Chondrocyte (in vitro differentiated cells): ENCODE data around the gene TSR3. TPM values are rescaled to one million over a fixed set of nuclear protein-coding genes. Genes with fewer than 3 reads are reported as not detected.

Source experiments
- DNase-seq: peaks from one replicate; pipeline ENCODE4 v3.0.0; 2021; ENCODE audit warnings: mixed read lengths, low spot score
- H3K27ac Mint-ChIP-seq: one replicate; pipeline ENCODE4 v1.8.0; 2021; ENCODE audit warnings: mild to moderate bottlenecking, moderate library complexity, mixed read lengths; ENCODE audit not compliant: unreplicated experiment
- H3K27me3 Mint-ChIP-seq: 2 replicates; pipeline ENCODE4 v1.8.0; 2021; ENCODE audit warnings: low read depth, mixed read lengths
- H3K36me3 Mint-ChIP-seq: 2 replicates; pipeline ENCODE4 v1.8.0; 2021; ENCODE audit warnings: low read depth, mixed read lengths
- H3K4me1 Mint-ChIP-seq: 2 replicates; pipeline ENCODE4 v1.8.0; 2021; ENCODE audit warnings: low read depth, mild to moderate bottlenecking, mixed read lengths
- H3K4me3 Mint-ChIP-seq: one replicate; pipeline ENCODE4 v1.8.0; 2021; ENCODE audit warnings: mild to moderate bottlenecking, moderate library complexity, mixed read lengths; ENCODE audit not compliant: unreplicated experiment
- H3K9me3 Mint-ChIP-seq: 2 replicates; pipeline ENCODE4 v1.8.0; 2021; ENCODE audit warnings: low read depth, mixed read lengths
- total RNA-seq: library from RNA; stranded (reverse); gene quantifications from 3 replicates; pipeline ENCODE4 v1.2.1, GENCODE V29; 2021
- TF ChIP-seq, protein P1 (sequence below): fragments of 200-600 bp; sonication (generic); IDR thresholded peaks from 2 replicates; pipeline ENCODE4 v1.5.0; 2021; ENCODE audit warnings: antibody characterized with exemption, mild to moderate bottlenecking, moderate library complexity

Gene TSR3
- total RNA-seq, 1 donor from 2014 or later: 56.0 TPM

DNA sequence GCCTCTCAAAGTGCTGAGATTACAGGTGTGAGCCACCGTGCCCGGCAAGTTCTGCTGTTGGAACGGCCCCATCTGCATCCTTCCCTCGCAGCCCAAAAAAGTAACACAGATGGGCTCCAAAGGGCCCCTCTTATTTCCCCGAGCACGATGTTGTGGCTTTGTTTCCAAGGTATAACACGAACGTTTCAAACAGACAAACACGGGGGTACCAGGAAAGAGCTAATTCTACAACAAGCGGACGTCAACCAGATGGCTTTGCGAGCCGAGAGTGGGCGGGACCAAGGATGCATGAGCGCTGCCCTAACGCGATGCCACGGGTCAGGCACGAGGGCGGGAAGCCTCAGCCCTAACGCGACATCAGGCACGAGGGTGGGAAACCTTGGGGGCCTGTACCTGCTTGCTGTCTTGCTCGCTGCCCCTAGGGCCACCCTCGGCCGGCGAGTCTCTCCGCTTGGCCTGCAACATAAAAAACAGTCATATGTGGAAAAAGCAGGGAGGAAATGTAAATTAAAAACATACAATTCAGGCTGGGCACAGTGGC, 38.6 kb upstream of the TSR3 start:
- DNase-seq: no peak
- TF ChIP-seq, protein P1, sequence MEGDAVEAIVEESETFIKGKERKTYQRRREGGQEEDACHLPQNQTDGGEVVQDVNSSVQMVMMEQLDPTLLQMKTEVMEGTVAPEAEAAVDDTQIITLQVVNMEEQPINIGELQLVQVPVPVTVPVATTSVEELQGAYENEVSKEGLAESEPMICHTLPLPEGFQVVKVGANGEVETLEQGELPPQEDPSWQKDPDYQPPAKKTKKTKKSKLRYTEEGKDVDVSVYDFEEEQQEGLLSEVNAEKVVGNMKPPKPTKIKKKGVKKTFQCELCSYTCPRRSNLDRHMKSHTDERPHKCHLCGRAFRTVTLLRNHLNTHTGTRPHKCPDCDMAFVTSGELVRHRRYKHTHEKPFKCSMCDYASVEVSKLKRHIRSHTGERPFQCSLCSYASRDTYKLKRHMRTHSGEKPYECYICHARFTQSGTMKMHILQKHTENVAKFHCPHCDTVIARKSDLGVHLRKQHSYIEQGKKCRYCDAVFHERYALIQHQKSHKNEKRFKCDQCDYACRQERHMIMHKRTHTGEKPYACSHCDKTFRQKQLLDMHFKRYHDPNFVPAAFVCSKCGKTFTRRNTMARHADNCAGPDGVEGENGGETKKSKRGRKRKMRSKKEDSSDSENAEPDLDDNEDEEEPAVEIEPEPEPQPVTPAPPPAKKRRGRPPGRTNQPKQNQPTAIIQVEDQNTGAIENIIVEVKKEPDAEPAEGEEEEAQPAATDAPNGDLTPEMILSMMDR: no peak
- H3K4me1 Mint-ChIP-seq: no peaks in the 10 kb centered on the region
- no peak overlapping the region for H3K27ac Mint-ChIP-seq
- H3K4me3 Mint-ChIP-seq: no peak overlapping the region
- no peaks in the 10 kb centered on the region for H3K9me3 Mint-ChIP-seq
- peaks cover 5% of the 10 kb centered on the region for H3K36me3 Mint-ChIP-seq
- no peaks in the 10 kb centered on the region for H3K27me3 Mint-ChIP-seq

DNA sequence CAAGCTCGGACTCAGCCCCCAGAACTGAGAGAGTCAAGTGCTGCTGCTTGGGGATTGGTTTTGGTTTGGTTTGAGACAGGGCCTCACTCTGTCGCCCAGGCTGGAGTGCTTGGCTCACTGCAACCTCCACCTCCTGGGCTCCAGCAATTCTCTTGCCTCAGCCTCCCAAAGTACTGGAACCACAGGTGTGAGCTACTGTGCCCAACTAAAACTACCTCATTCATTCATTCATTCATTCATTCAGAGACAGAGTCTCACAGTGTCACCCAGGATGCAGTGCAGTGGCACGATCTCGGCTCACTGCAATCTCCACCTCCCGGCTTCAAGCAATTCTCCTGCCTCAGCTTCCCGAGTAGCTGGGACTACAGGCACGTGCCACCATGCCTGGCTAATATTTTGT, 38.1 kb upstream of the TSR3 start:
- Mint-ChIP-seq H3K4me1 (no peaks in the 10 kb centered on the region), H3K27me3 (no peaks in the 10 kb centered on the region), H3K9me3 (no peaks in the 10 kb centered on the region), H3K4me3 (no peak overlapping the region), H3K36me3 (peaks cover 6% of the 10 kb centered on the region), H3K27ac (no peak overlapping the region)
- TF ChIP-seq, protein P1: no peak
- no peak for DNase-seq

DNA sequence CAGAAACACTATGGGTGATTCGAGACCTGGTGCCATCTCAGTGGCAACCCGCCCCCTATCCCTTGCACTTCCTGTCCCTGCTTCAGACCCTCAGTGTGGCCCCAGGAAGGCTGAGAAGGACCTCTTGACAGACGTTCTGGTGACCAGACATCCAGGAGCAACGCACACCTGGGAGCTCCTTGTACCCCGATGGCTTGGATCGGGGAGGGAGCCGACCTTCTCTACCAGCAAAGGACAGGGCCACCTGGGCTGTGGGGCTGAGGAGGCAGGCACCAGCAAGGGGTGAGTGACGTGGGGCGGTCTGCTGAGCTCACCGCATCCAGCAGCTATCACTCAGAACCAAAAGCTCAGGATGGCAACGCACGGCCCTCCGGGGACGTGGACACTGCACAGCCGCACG, 35.7 kb upstream of the TSR3 start:
- TF ChIP-seq, protein P1: no peak
- no peaks in the 10 kb centered on the region for H3K27me3 Mint-ChIP-seq
- no peak overlapping the region for H3K4me3 Mint-ChIP-seq
- peaks cover 4% of the 10 kb centered on the region for H3K36me3 Mint-ChIP-seq
- no peak overlapping the region for H3K27ac Mint-ChIP-seq
- no peaks in the 10 kb centered on the region for H3K4me1 Mint-ChIP-seq
- DNase-seq: no peak
- H3K9me3 Mint-ChIP-seq: no peaks in the 10 kb centered on the region

DNA sequence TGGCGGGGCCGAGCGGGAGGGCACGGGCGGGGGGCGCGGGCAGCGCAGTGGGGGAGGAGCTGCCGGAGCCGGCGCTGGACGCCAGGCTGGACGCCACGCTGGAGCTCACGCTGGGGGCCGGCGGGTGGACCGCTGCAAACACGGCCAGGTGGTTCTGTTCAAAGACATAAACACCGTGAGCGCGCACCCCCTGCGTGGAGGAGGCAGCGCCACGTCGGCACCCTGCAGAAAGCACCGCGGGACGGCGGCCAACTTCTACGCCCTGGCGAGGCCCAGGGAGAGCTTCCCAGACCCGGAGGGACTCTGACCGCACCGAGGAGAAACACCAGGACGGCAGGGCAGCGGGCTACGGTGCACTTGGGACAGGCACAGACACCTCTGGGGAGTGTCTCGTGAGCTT, 33.6 kb upstream of the TSR3 start:
- TF ChIP-seq, protein P1: no peak
- H3K27ac Mint-ChIP-seq: no peak overlapping the region
- H3K36me3 Mint-ChIP-seq: peaks cover 3% of the 10 kb centered on the region

DNA sequence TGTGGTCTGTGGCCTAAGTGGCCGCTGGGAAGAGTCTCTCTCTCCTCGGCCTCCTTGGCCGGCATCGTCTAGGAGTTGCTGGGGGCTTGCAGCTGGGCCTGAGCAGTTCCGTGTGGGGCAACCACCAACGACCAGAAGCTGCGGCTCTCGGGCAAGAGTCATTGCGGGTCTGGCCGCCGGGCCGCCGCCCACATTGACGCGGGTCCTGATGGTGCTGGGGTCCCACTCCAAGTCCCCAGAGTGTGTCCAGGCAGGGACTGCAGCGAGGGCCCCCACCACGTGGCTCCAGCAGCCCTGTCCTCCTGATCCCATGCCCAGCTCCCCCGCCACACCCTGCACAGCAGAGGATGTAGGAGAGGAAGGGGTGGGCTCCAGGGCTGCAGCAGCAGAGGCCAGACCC, 31.9 kb upstream of the TSR3 start:
- no peak for DNase-seq
- Mint-ChIP-seq H3K27ac (no peak overlapping the region), H3K9me3 (no peaks in the 10 kb centered on the region), H3K4me1 (peaks cover 9% of the 10 kb centered on the region), H3K27me3 (no peaks in the 10 kb centered on the region), H3K4me3 (no peak overlapping the region), H3K36me3 (peaks cover 2% of the 10 kb centered on the region)
- TF ChIP-seq, protein P1: no peak

More for the DNA sequence above, 33.6 kb upstream of the TSR3 start:
- no peaks in the 10 kb centered on the region for H3K27me3 Mint-ChIP-seq
- no peak overlapping the region for H3K4me3 Mint-ChIP-seq
- no peak for DNase-seq
- no peaks in the 10 kb centered on the region for H3K9me3 Mint-ChIP-seq
- peaks cover under 1% of the 10 kb centered on the region for H3K4me1 Mint-ChIP-seq
